Cardiac fibroblast (primary cell): ENCODE results near the gene ATXN7.
A peak's percentile ranks its signal among the peaks of the same experiment; 100 is the strongest.

ENCODE experiments used
- DNase-seq, 2 donors: peaks; one replicate each; pipeline versions ENCODE4 v3.0.0 to v3.0.0-alpha.2; 2010; ENCODE audit warnings: low read depth in 2 of 2
- H3K4me3 ChIP-seq, 2 donors: replicated peaks in 1 of 2; 1 replicate in 1 of 2; 2 replicates in 1 of 2; pipeline ENCODE4 v1.5.1; 2011; ENCODE audit warnings: low read depth in 2 of 2, low read length in 2 of 2, mild to moderate bottlenecking in 2 of 2, moderate library complexity in 1 of 2
- CTCF ChIP-seq: IDR thresholded peaks from one replicate; pipeline ENCODE4 v1.5.1; 2011; ENCODE audit warnings: low read depth, mild to moderate bottlenecking, low read length, inconsistent platforms

The ATXN7 gene

GRCh38 chr3:63960048-63960711 is 96.5 kb downstream of the ATXN7 start:
- no peak for TF ChIP-seq CTCF
- DNase-seq: peak; percentile 80 to 82
- peak overlapping the region; percentile 14 to 53 for H3K4me3 ChIP-seq

- peak; percentile 51 to 68 for DNase-seq
- peak; percentile 67 for TF ChIP-seq CTCF
- no peak overlapping the region for H3K4me3 ChIP-seq
Measured at GRCh38 chr3:63961891-63962290, 98.2 kb downstream of the ATXN7 start.

DNA sequence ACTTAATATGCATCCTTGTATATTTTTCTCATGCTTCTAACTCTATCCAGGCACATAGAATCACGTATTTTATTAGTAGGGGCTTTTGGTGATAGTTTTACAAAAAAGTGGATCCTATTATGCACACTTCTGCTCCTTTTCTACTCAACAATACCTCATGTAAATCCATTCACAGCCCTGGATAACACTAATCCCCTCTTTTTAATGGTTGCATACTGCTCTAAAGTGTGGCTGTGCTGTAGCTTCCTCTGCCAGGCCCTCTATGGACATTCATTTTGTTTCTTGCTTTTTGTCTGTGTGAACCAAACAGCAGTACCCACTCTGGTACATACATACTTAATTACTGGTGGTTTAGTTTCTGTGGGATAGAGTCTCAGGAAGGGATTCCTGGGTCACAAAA is 99.8 kb downstream of the ATXN7 start:
- no peak for TF ChIP-seq CTCF
- DNase-seq: no peak
- H3K4me3 ChIP-seq: no peak overlapping the region

DNA sequence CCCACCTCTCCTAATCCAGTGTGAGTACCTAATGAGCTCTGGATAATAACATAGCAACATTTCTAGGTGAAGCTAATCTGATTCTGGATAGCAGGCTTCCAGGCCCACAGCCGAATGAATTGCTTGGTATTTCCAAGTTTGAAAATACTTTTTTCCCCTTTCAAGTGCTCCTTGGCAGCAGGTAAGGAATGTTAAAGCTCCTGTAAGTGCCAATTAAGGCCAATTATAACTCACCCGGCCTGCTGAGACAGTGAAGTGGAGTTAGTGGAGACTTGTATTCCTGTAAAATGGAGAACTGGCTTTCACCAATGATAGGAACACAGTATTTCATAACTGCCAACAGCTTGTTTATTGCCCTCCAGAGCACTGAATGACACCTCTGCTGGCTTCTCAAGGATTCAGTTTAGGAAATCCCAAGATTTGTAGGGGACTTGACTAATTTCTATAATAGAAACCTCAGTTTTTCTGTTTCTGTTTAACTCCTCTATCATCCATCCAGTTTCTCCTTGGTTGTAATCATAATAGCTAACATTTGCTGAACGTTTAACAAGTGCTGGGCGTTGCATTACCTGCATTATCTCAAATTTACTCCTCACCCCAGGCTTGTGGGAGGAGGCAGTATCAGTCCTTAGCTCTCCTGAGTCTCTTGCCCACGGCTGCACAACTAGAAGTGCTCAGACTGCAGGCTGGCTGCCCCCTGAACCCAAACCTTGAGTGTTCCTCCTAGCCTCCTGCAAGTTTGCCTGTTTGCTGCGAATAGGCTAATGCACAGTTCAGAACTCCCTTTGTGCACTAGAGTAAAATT is 101.2 kb downstream of the ATXN7 start:
- no peak for DNase-seq
- H3K4me3 ChIP-seq: no peak overlapping the region
- TF ChIP-seq CTCF: no peak

DNA sequence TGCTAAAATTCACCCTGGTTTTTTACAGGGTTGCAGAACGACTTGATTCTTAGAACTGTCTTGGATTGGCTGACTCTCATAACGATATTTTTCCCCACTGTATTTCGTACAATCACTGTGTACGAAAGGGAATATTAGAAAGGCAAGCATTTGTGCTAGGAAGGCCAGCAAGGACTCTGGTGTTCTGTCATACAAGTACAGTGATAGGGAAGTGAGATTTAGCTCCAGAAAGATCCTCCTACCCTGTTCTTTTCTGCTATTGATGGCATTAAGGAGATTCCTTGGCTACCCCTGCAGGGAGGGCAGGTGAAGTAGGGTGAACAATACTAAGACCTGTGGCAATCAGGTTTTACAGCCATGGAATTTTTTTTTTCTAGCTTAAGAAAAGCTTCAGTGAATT is 102.3 kb downstream of the ATXN7 start:
- DNase-seq: no peak
- no peak for TF ChIP-seq CTCF
- H3K4me3 ChIP-seq: no peak overlapping the region

GRCh38 chr3:63966871-63967270 is 103.2 kb downstream of the ATXN7 start:
- no peak for TF ChIP-seq CTCF
- no peak overlapping the region for H3K4me3 ChIP-seq
- no peak for DNase-seq
